Loucy (cell line): ENCODE data around the gene SYT6.

Experiments
- EZH2phosphoT487 ChIP-seq: fragments of 200-600 bp; IDR thresholded peaks from 2 replicates; pipeline ENCODE4 v1.6.1; 2018; ENCODE audit warnings: antibody characterized with exemption, mild to moderate bottlenecking, moderate library complexity, borderline replicate concordance
- TF ChIP-seq, protein P1 (sequence below): fragments of 200-600 bp; sonication (generic); conservative IDR thresholded peaks from 2 replicates; pipeline ENCODE4 v1.5.1; 2014; ENCODE audit warnings: mild to moderate bottlenecking, antibody characterized with exemption, low read length

GRCh38 chr1:114054148-114054547 is 99.5 kb downstream of the SYT6 start:
- TF ChIP-seq, protein P1, sequence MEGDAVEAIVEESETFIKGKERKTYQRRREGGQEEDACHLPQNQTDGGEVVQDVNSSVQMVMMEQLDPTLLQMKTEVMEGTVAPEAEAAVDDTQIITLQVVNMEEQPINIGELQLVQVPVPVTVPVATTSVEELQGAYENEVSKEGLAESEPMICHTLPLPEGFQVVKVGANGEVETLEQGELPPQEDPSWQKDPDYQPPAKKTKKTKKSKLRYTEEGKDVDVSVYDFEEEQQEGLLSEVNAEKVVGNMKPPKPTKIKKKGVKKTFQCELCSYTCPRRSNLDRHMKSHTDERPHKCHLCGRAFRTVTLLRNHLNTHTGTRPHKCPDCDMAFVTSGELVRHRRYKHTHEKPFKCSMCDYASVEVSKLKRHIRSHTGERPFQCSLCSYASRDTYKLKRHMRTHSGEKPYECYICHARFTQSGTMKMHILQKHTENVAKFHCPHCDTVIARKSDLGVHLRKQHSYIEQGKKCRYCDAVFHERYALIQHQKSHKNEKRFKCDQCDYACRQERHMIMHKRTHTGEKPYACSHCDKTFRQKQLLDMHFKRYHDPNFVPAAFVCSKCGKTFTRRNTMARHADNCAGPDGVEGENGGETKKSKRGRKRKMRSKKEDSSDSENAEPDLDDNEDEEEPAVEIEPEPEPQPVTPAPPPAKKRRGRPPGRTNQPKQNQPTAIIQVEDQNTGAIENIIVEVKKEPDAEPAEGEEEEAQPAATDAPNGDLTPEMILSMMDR: no peak
- no peak for TF ChIP-seq EZH2phosphoT487
